Kidney (tissue), 14 donors: ENCODE measurements around the gene E2F7. TPM values are rescaled to one million over a fixed set of nuclear protein-coding genes. Genes with fewer than 3 reads are reported as not detected.

ENCODE experiments used
- DNase-seq, 5 donors: peaks; one replicate each; pipeline ENCODE4 v3.0.0-alpha.2; 2013 to 2020
- FAIRE-seq: peaks from 2 replicates; lab custom pipeline; 2012; peaks lifted over from hg19 to GRCh38; lab: Jason Lieb, UNC
- H3K27ac ChIP-seq, 2 donors: one replicate each; pipeline ENCODE4 v1.7.0; 2013; ENCODE audit warnings: low read depth in 2 of 2, low read length in 2 of 2, inconsistent platforms in 1 of 2
- H3K27me3 ChIP-seq: one replicate; pipeline ENCODE4 v1.7.1; 2013; ENCODE audit warnings: low read length, inconsistent platforms; ENCODE audit not compliant: control insufficient read depth, insufficient read depth
- H3K36me3 ChIP-seq, 3 donors: one replicate each; pipeline versions ENCODE4 v1.7.0 to v1.7.1; 2013; ENCODE audit warnings: low read length in 3 of 3, control low read depth in 1 of 3, inconsistent platforms in 1 of 3; ENCODE audit not compliant: insufficient read depth in 3 of 3, control insufficient read depth in 2 of 3
- H3K4me1 ChIP-seq, 3 donors: one replicate each; pipeline versions ENCODE4 v1.7.0 to v1.7.1; 2013; ENCODE audit warnings: low read length in 3 of 3, inconsistent platforms in 1 of 3, low read depth in 1 of 3; ENCODE audit not compliant: control insufficient read depth in 2 of 3, insufficient read depth in 2 of 3
- H3K4me3 ChIP-seq, 3 donors: one replicate each; pipeline versions ENCODE4 v1.7.0 to v1.8.1; 2013; ENCODE audit warnings: low read length in 3 of 3, control low read depth in 1 of 3, inconsistent platforms in 1 of 3
- H3K9ac ChIP-seq, 3 donors: one replicate each; pipeline versions ENCODE4 v1.7.0 to v1.7.1; 2013; ENCODE audit warnings: low read length in 3 of 3, control low read depth in 1 of 3, inconsistent platforms in 1 of 3
- H3K9me3 ChIP-seq, 3 donors: one replicate each; pipeline versions ENCODE4 v1.7.0 to v1.7.1; 2013; ENCODE audit warnings: low read length in 3 of 3, control low read depth in 1 of 3, inconsistent platforms in 1 of 3; ENCODE audit not compliant: control insufficient read depth in 2 of 3, insufficient read depth in 1 of 3
- CTCF ChIP-seq: IDR thresholded peaks from 3 replicates; pipeline ENCODE4 v1.5.1; 2012; ENCODE audit warnings: mild to moderate bottlenecking, moderate library complexity, borderline replicate concordance; ENCODE audit not compliant: insufficient read depth; ENCODE audit errors: extremely low read depth
- intact Hi-C: fragments of 100-400 bp; cut with DNase I; formaldehyde crosslinking; loops from one replicate; pipeline ENCODE4 v1.11.1; 2022
- polyA plus RNA-seq: library from polyadenylated mRNA; stranded (reverse); fragments of 350-450 nt; fragmentation: Illumina TruSeq; extraction: RNeasy Lipid Tissue Mini Kit (QIAGEN cat#74804); gene quantifications from one replicate; pipeline ENCODE4 v1.2.3, GENCODE V29; 2014; ENCODE audit warnings: low read depth, low replicate concordance; ENCODE audit not compliant: insufficient read depth
- total RNA-seq: library from RNA; stranded (reverse); fragmentation: NEBNext Ultra II Directional; extraction: Animal tissue kit (Norgen Biotek cat#: 25700); gene quantifications from one replicate; pipeline ENCODE4 v1.2.1, GENCODE V29; 2021
- donor health status: control.
- donor health status: control.
- donor health status: control.
- donor health status: control.
- donor health status: control.
- donor health status: DM: yes; HTN: yes; CAD: no.
- donor health status: Normal renal cell carcinoma (clear cell type).

E2F7 gene
- total and polyA plus RNA-seq, 2 donors from 2014 or later, result 0.28 TPM; not detected in 1

GRCh38 chr12:77040231-77040630 lies 25.1 kb downstream of the E2F7 start:
- no peak for TF ChIP-seq CTCF
- Histone ChIP-seq H3K27me3 (no peaks in the 10 kb centered on the region), H3K4me1 (no peaks in the 10 kb centered on the region), H3K4me3 (no peak overlapping the region), H3K9me3 (peaks cover 0 to 2% (median 0%) of the 10 kb centered on the region in 3 donors), H3K36me3 (no peaks in the 10 kb centered on the region), H3K27ac (no peak overlapping the region), H3K9ac (no peak overlapping the region)
- FAIRE-seq (no peak), DNase-seq (no peak)
- intact Hi-C loops, result no loop called here

DNA sequence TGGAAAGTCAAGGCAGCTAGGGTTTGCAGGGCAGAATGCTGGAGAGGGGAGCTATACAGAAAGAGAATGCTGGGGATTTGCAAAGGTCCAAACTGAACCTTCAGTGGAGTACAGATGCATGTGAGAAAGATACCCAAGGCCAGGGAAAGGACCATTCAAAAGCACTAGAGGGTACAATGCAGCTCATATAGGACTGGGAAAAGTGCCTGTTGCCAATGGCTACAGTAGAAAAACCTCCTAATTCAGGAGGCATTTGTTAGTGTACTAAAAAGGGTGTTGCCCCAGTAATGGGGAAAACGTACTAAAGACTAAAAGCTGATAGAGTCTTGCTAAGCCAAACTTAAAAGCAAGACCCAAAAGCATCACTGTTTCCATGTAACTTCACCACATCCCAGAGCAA lies 30.1 kb downstream of the E2F7 start:
- Histone ChIP-seq H3K4me1 (no peaks in the 10 kb centered on the region), H3K27me3 (no peaks in the 10 kb centered on the region), H3K4me3 (no peak overlapping the region), H3K36me3 (no peaks in the 10 kb centered on the region), H3K9me3 (peaks cover 0 to 2% (median 0%) of the 10 kb centered on the region in 3 donors), H3K9ac (no peak overlapping the region), H3K27ac (no peak overlapping the region)
- intact Hi-C loops, result no loop called here
- FAIRE-seq, result no peak
- DNase-seq, result no peak
- no peak for TF ChIP-seq CTCF

DNA sequence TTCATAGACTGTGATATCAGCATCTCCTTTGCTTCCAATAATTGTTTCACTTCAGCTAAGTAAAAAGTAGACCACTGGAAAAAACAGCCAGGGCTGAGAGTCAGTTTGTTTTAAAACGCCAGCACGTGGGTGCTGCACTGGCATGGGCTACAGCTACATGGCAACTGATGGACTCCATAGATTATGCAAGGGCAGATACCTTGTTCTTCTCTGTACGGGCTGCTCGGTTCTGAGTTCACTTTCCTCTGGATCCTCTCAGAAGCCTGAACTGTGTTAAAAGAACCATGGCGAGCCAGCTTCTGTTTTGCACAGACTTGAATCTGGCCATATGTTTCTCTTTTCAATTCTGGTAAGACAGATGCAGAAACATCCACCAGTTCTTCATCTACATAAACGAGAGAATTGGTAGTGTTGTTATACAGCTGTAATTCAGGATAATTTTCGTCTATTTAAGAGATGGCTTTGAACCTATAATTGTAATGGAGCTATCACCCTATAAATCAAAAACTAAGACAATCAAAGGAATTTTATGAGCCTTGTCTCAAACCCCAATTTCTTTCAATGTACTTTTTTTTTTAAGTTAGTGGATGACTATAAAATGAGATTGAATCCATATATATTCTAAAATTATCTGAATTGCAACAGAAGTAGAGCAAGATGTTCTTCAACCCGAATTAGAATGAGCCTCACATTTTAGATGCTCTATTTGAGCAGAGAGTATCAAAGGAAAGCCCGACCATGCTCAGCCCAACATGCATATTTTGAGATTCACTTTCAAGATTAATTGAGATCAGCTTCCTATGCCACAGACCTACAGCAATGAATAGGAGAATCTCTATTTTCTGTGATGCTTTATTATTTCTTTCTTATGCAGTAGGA lies 31.5 kb downstream of the E2F7 start:
- Histone ChIP-seq H3K4me3 (no peak overlapping the region), H3K9ac (no peak overlapping the region), H3K27me3 (no peaks in the 10 kb centered on the region), H3K9me3 (peaks cover 0 to 1% (median 0%) of the 10 kb centered on the region in 3 donors), H3K36me3 (no peaks in the 10 kb centered on the region), H3K4me1 (no peaks in the 10 kb centered on the region), H3K27ac (no peak overlapping the region)
- no peak for FAIRE-seq
- peak in 1 of 5 donors; percentile 7 for DNase-seq
- intact Hi-C loops, result no loop called here
- no peak for TF ChIP-seq CTCF
